PC-9 (cell line): ENCODE data around the gene PCSK5. TPM values are rescaled to one million over a fixed set of nuclear protein-coding genes. Genes with fewer than 3 reads are reported as not detected.

Source experiments
- BruUV-seq: library from RNA; stranded (reverse); fragments of 400-500 nt; replicated peaks from 2 replicates; lab custom pipeline; 2021; lab: Mats Ljungman, UMichigan
- CTCF ChIA-PET: fragments of 300-600 bp; sonication (Branson Sonifier 250); formaldehyde crosslinking; loops from one replicate; lab custom pipeline; 2022; ENCODE audit warnings: antibody characterized with exemption; lab: Charles Lee
- POLR2A ChIA-PET: fragments of 300-600 bp; sonication (Branson Sonifier 250); formaldehyde crosslinking; loops from one replicate; lab custom pipeline; 2022; ENCODE audit warnings: antibody characterized with exemption; ENCODE audit not compliant: unreplicated experiment; lab: Charles Lee
- DNase-seq, 2 experiments: peaks; one replicate each; pipeline versions ENCODE4 v3.0.0 to v3.0.0-alpha.2; 2015 to 2022; ENCODE audit warnings: mixed read lengths in 1 of 2
- H2AFZ ChIP-seq: fragments of 200-600 bp; sonication (generic); 2 replicates; pipeline ENCODE4 v1.8.1; 2017; ENCODE audit warnings: antibody characterized with exemption
- H3F3A ChIP-seq: fragments of 200-600 bp; sonication (generic); 2 replicates; pipeline ENCODE4 v1.8.1; 2017; ENCODE audit warnings: antibody characterized with exemption, mild to moderate bottlenecking, low read depth; ENCODE audit not compliant: insufficient read depth
- H3K27ac ChIP-seq: fragments of 200-600 bp; sonication (generic); 2 replicates; pipeline ENCODE4 v1.6.1; 2016; ENCODE audit warnings: mixed run types
- H3K27me3 ChIP-seq: fragments of 200-600 bp; sonication (generic); 2 replicates; pipeline ENCODE4 v1.6.1; 2016; ENCODE audit warnings: low read depth, mixed run types; ENCODE audit not compliant: insufficient read depth
- H3K36me3 ChIP-seq: fragments of 200-600 bp; sonication (generic); 2 replicates; pipeline ENCODE4 v1.6.1; 2016; ENCODE audit warnings: low read depth, mixed run types
- H3K4me1 ChIP-seq: fragments of 200-600 bp; sonication (generic); replicated peaks from 2 replicates; pipeline ENCODE4 v1.6.1; 2016; ENCODE audit warnings: mixed run types; ENCODE audit not compliant: insufficient read depth
- H3K4me2 ChIP-seq: fragments of 200-600 bp; sonication (generic); 2 replicates; pipeline ENCODE4 v1.6.1; 2017; ENCODE audit warnings: mixed run types
- H3K4me3 ChIP-seq: fragments of 200-600 bp; sonication (generic); 2 replicates; pipeline ENCODE4 v1.6.1; 2016; ENCODE audit warnings: mixed run types
- H3K79me2 ChIP-seq: fragments of 200-600 bp; sonication (generic); 2 replicates; pipeline ENCODE4 v1.6.1; 2017; ENCODE audit warnings: low read depth, mixed run types
- H3K9me2 ChIP-seq: fragments of 200-600 bp; sonication (generic); 2 replicates; pipeline ENCODE4 v1.8.1; 2017; ENCODE audit warnings: mild to moderate bottlenecking; ENCODE audit not compliant: insufficient read depth
- H3K9me3 ChIP-seq: fragments of 200-600 bp; sonication (generic); 2 replicates; pipeline ENCODE4 v1.8.1; 2016; ENCODE audit warnings: low read depth; ENCODE audit not compliant: insufficient read depth
- H4K20me1 ChIP-seq: fragments of 200-600 bp; sonication (generic); 2 replicates; pipeline ENCODE4 v1.8.1; 2017; ENCODE audit not compliant: insufficient read depth
- EZH2 ChIP-seq: fragments of 200-600 bp; sonication (generic); IDR thresholded peaks from 2 replicates; pipeline ENCODE4 v1.8.0; 2017; ENCODE audit warnings: antibody characterized with exemption, low read depth
- intact Hi-C: fragments of 100-400 bp; cut with micrococcal nuclease; formaldehyde crosslinking; loops from one replicate; pipeline ENCODE4 v1.10.0; 2022; ENCODE audit not compliant: unreplicated experiment
- total RNA-seq: library from RNA; stranded (reverse); gene quantifications from 2 replicates; pipeline ENCODE4 v1.2.3, GENCODE V29; 2021
- TF ChIP-seq, protein P1 (sequence below): fragments of 200-600 bp; sonication (generic); conservative IDR thresholded peaks from 2 replicates; pipeline ENCODE4 v1.6.1; 2017; ENCODE audit warnings: mixed run types, antibody characterized with exemption, mild to moderate bottlenecking, moderate library complexity

PCSK5 gene
- total RNA-seq, 1 experiment from 2014 or later, result 8.2 TPM

DNA sequence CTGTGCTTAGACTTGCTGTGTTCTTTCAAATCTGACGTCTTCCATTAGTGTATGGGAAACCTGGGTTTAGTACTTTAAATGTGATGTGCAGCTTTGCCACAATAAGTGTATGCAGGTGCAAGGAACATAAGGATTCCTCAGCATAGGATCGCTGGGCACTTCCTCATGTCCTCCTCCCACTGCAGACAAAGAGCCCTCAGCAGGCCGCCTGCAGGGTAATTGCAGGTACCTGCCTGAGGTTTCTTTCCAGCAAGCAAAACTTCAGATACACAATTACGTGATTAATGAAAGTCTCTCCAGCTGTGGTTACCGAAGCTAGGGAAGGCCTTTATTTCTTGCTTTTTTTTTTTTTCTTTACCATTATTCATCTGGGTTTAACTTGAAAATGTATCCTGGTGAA is 270.6 kb downstream of the PCSK5 start:
- H3K4me2 ChIP-seq, result no peak overlapping the region

GRCh38 chr9:76161541-76161940 is 271.1 kb downstream of the PCSK5 start:
- no TSS peak for BruUV-seq
- H3K79me2 ChIP-seq, result no peaks in the 10 kb centered on the region

More for the DNA sequence above, 270.6 kb downstream of the PCSK5 start:
- ChIA-PET CTCF (no interaction called here), POLR2A (no interaction called here)
- H3K4me1 ChIP-seq, result no peaks in the 10 kb centered on the region
- TF ChIP-seq, protein P1, sequence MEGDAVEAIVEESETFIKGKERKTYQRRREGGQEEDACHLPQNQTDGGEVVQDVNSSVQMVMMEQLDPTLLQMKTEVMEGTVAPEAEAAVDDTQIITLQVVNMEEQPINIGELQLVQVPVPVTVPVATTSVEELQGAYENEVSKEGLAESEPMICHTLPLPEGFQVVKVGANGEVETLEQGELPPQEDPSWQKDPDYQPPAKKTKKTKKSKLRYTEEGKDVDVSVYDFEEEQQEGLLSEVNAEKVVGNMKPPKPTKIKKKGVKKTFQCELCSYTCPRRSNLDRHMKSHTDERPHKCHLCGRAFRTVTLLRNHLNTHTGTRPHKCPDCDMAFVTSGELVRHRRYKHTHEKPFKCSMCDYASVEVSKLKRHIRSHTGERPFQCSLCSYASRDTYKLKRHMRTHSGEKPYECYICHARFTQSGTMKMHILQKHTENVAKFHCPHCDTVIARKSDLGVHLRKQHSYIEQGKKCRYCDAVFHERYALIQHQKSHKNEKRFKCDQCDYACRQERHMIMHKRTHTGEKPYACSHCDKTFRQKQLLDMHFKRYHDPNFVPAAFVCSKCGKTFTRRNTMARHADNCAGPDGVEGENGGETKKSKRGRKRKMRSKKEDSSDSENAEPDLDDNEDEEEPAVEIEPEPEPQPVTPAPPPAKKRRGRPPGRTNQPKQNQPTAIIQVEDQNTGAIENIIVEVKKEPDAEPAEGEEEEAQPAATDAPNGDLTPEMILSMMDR, result no peak
- no peak for TF ChIP-seq EZH2
- intact Hi-C loops, result no loop called here
- no peak for DNase-seq
- no TSS peak for BruUV-seq
- no peaks in the 10 kb centered on the region for H3K27me3 ChIP-seq
- H3K36me3 ChIP-seq, result no peaks in the 10 kb centered on the region
- H3K27ac ChIP-seq, result no peak overlapping the region
- H3K79me2 ChIP-seq, result no peaks in the 10 kb centered on the region
- no peak overlapping the region for H3K4me3 ChIP-seq
- no peaks in the 10 kb centered on the region for H3K9me3 ChIP-seq
- H2AFZ ChIP-seq, result no peak overlapping the region
- no peaks in the 10 kb centered on the region for H4K20me1 ChIP-seq
- H3F3A ChIP-seq, result no peaks in the 10 kb centered on the region
- H3K9me2 ChIP-seq, result no peaks in the 10 kb centered on the region; the same call in 1 of the 2 replicates

GRCh38 chr9:76162086-76162730 is 271.7 kb downstream of the PCSK5 start:
- Histone ChIP-seq H3K36me3 (no peaks in the 10 kb centered on the region), H3F3A (no peaks in the 10 kb centered on the region), H3K9me3 (no peaks in the 10 kb centered on the region), H2AFZ (no peak overlapping the region), H3K27me3 (no peaks in the 10 kb centered on the region), H3K4me2 (no peak overlapping the region), H3K79me2 (no peaks in the 10 kb centered on the region), H3K4me1 (no peaks in the 10 kb centered on the region), H3K9me2 (no peaks in the 10 kb centered on the region; the same call in 1 of the 2 replicates), H3K27ac (no peak overlapping the region), H3K4me3 (no peak overlapping the region), H4K20me1 (no peaks in the 10 kb centered on the region)
- no peak for DNase-seq
- ChIA-PET POLR2A (no interaction called here), CTCF (no interaction called here)
- TF ChIP-seq, protein P1, result no peak
- no peak for TF ChIP-seq EZH2
- no TSS peak for BruUV-seq
- intact Hi-C loops, result no loop called here

More at GRCh38 chr9:76161541-76161940, 271.1 kb downstream of the PCSK5 start:
- no peak for TF ChIP-seq EZH2
- TF ChIP-seq, protein P1, result no peak
- H3K4me3 ChIP-seq, result no peak overlapping the region
- no peak overlapping the region for H2AFZ ChIP-seq
- H3F3A ChIP-seq, result no peaks in the 10 kb centered on the region
- H3K36me3 ChIP-seq, result no peaks in the 10 kb centered on the region
- no peak for DNase-seq
- H3K9me2 ChIP-seq, result no peaks in the 10 kb centered on the region; the same call in 1 of the 2 replicates
- ChIA-PET CTCF (no interaction called here), POLR2A (no interaction called here)
- no peak overlapping the region for H3K4me2 ChIP-seq
- no peaks in the 10 kb centered on the region for H3K9me3 ChIP-seq
- H3K27ac ChIP-seq, result no peak overlapping the region
- intact Hi-C loops, result no loop called here
- no peaks in the 10 kb centered on the region for H3K27me3 ChIP-seq
- no peaks in the 10 kb centered on the region for H4K20me1 ChIP-seq
- no peaks in the 10 kb centered on the region for H3K4me1 ChIP-seq
